ENCODE measurements around the gene ING5.

- TF ChIP-seq CTCF (IDR thresholded peaks at IDR 0.05 in 2 of 3, conservative IDR thresholded peaks at IDR 0.05 in 1 of 3; ENCODE audit: borderline replicate concordance in 1 of 3, insufficient read depth in 1 of 3, low read depth in 2 of 3, low read length in 2 of 3) (no peak), POLR2A (IDR thresholded peaks at IDR 0.05; ENCODE audit: borderline replicate concordance, extremely low read depth, insufficient read depth, insufficient read length) (no peak), EZH2 (IDR thresholded peaks at IDR 0.05) (no peak)
Measured at GRCh38 chr2:241706537-241706936, 4.7 kb downstream of the ING5 start.
